CD14-positive monocyte (primary cell): ENCODE data around the gene SUN5. TPM values are rescaled to one million over a fixed set of nuclear protein-coding genes. Genes with fewer than 3 reads are reported as not detected.

ENCODE experiments used
- DNase-seq, 3 donors: peaks; one replicate each; pipeline ENCODE4 v3.0.0-alpha.2; 2011 to 2022
- H2AFZ ChIP-seq: 2 replicates; pipeline ENCODE4 v1.6.0; 2012; ENCODE audit warnings: mild to moderate bottlenecking, low read depth, low read length, inconsistent platforms; ENCODE audit not compliant: insufficient read depth, poor library complexity, severe bottlenecking
- H3K27ac ChIP-seq, 2 donors: 1 replicate in 1 of 2; 2 replicates in 1 of 2; pipeline ENCODE4 v1.5.1; 2012 to 2013; ENCODE audit warnings: low read length in 2 of 2, control low read depth in 1 of 2, inconsistent platforms in 1 of 2, low read depth in 1 of 2, mild to moderate bottlenecking in 1 of 2
- H3K27me3 ChIP-seq, 2 donors: one replicate each; pipeline versions ENCODE4 v1.6.0 to v1.6.1; 2011 to 2013; ENCODE audit warnings: low read length in 2 of 2; ENCODE audit not compliant: control insufficient read depth in 2 of 2, insufficient read depth in 2 of 2
- H3K36me3 ChIP-seq, 2 donors: replicated peaks in 1 of 2; 1 replicate in 1 of 2; 2 replicates in 1 of 2; pipeline versions ENCODE4 v1.5.1 to v1.6.1; 2012 to 2013; ENCODE audit warnings: low read length in 2 of 2, control low read depth in 1 of 2, inconsistent platforms in 1 of 2, mild to moderate bottlenecking in 1 of 2; ENCODE audit not compliant: insufficient read depth in 2 of 2, control insufficient read depth in 1 of 2
- H3K4me1 ChIP-seq, 2 donors: 1 replicate in 1 of 2; 2 replicates in 1 of 2; pipeline versions ENCODE4 v1.5.1 to v1.6.1; 2012 to 2013; ENCODE audit warnings: low read length in 2 of 2, control low read depth in 1 of 2, inconsistent platforms in 1 of 2, mild to moderate bottlenecking in 1 of 2, moderate library complexity in 1 of 2; ENCODE audit not compliant: insufficient read depth in 2 of 2, control insufficient read depth in 1 of 2
- H3K4me2 ChIP-seq: replicated peaks from 2 replicates; pipeline ENCODE3; 2012; ENCODE audit warnings: low read length, moderate library complexity, mild to moderate bottlenecking; ENCODE audit not compliant: poor library complexity, severe bottlenecking; ENCODE audit errors: extremely low read depth
- H3K4me3 ChIP-seq, 3 experiments: fragments of 200-600 bp in 1 of 3; sonication (generic) in 1 of 3; replicated peaks in 1 of 3; 1 replicate in 2 of 3; 2 replicates in 1 of 3; pipeline ENCODE4 v1.5.1; 2011 to 2013; ENCODE audit warnings: low read length in 3 of 3, mild to moderate bottlenecking in 3 of 3, control low read depth in 2 of 3, low read depth in 2 of 3, inconsistent platforms in 1 of 3, moderate library complexity in 1 of 3
- H3K79me2 ChIP-seq: 2 replicates; pipeline ENCODE4 v1.6.0; 2012; ENCODE audit warnings: mild to moderate bottlenecking, control low read depth, inconsistent platforms, low read length, moderate library complexity; ENCODE audit not compliant: insufficient read depth
- H3K9ac ChIP-seq: 2 replicates; pipeline ENCODE4 v1.6.0; 2017; ENCODE audit warnings: low read length, mild to moderate bottlenecking; ENCODE audit not compliant: insufficient read depth, poor library complexity, severe bottlenecking
- H3K9me3 ChIP-seq, 2 donors: replicated peaks in 1 of 2; 1 replicate in 1 of 2; 2 replicates in 1 of 2; pipeline versions ENCODE4 v1.5.1 to v1.6.1; 2012 to 2013; ENCODE audit warnings: low read length in 2 of 2, control low read depth in 1 of 2; ENCODE audit not compliant: control insufficient read depth in 1 of 2, insufficient read depth in 1 of 2
- H4K20me1 ChIP-seq: 2 replicates; pipeline ENCODE4 v1.6.0; 2012; ENCODE audit warnings: mild to moderate bottlenecking, low read length, control low read depth, moderate library complexity; ENCODE audit not compliant: insufficient read depth
- H3K27ac Mint-ChIP-seq, 7 donors: one replicate each; pipeline ENCODE4 v1.8.0; 2020; ENCODE audit warnings: mild to moderate bottlenecking in 7 of 7, mixed read lengths in 7 of 7, moderate library complexity in 6 of 7, inconsistent platforms in 2 of 7
- H3K27me3 Mint-ChIP-seq, 3 donors: one replicate each; pipeline ENCODE4 v1.8.0; 2021 to 2022; ENCODE audit warnings: low read depth in 3 of 3, mild to moderate bottlenecking in 3 of 3, mixed read lengths in 3 of 3, moderate library complexity in 3 of 3, inconsistent platforms in 1 of 3
- H3K36me3 Mint-ChIP-seq, 2 donors: one replicate each; pipeline ENCODE4 v1.8.0; 2020; ENCODE audit warnings: mixed read lengths in 2 of 2, inconsistent platforms in 1 of 2, mild to moderate bottlenecking in 1 of 2
- H3K4me1 Mint-ChIP-seq: one replicate; pipeline ENCODE4 v1.8.0; 2020; ENCODE audit warnings: mild to moderate bottlenecking, mixed read lengths
- H3K4me3 Mint-ChIP-seq, 2 donors: one replicate each; pipeline ENCODE4 v1.8.0; 2020; ENCODE audit warnings: mild to moderate bottlenecking in 2 of 2, mixed read lengths in 2 of 2, moderate library complexity in 1 of 2
- H3K9me3 Mint-ChIP-seq, 7 donors: one replicate each; pipeline ENCODE4 v1.8.0; 2020 to 2022; ENCODE audit warnings: mixed read lengths in 7 of 7, mild to moderate bottlenecking in 6 of 7, moderate library complexity in 6 of 7, inconsistent platforms in 2 of 7
- CTCF ChIP-seq: fragments of 200-600 bp; IDR thresholded peaks from one replicate; pipeline ENCODE4 v1.8.0; 2022; ENCODE audit warnings: antibody characterized with exemption, mild to moderate bottlenecking
- WGBS: methylation state at CpG from one replicate; pipeline ENCODE4 v1.1.5; 2013; ENCODE audit warnings: missing lambda C conversion rate; ENCODE audit not compliant: insufficient coverage; 5-methylcytosine and 5-hydroxymethylcytosine counted together
- intact Hi-C, 2 donors: fragments of 100-400 bp; cut with micrococcal nuclease; formaldehyde crosslinking; loops; one replicate each; pipeline versions ENCODE4 v1.15.0 to v1.15.1; 2023
- polyA plus RNA-seq, 3 donors: library from polyadenylated mRNA; depleted of rRNA in 1 of 3; unstranded in 2 of 3; stranded (reverse) in 1 of 3; fragments of 300-500 nt in 2 of 3; fragments of >200 nt in 1 of 3; fragmentation: Illumina TruSeq in 2 of 3; gene quantifications; 1 replicate in 2 of 3; 2 replicates in 1 of 3; pipeline ENCODE4 v1.2.3, GENCODE V29; 2012 to 2021

SUN5 gene
- polyA plus RNA-seq, 3 donors: not detected

GRCh38 chr20:32983459-32984112 lies 20.6 kb downstream of the SUN5 start:
- Mint-ChIP-seq H3K27me3 (peaks cover 0 to 3% (median 1%) of the 10 kb centered on the region in 3 donors), H3K27ac (peak overlapping the region in 1 of 7 donors; percentile 42), H3K4me3 (no peak overlapping the region), H3K4me1 (no peaks in the 10 kb centered on the region), H3K36me3 (no peaks in the 10 kb centered on the region), H3K9me3 (no peaks in the 10 kb centered on the region)
- no peak for DNase-seq
- TF ChIP-seq CTCF: no peak
- H3K9ac ChIP-seq: no peak overlapping the region
- H3K4me3 ChIP-seq: no peak overlapping the region
- H4K20me1 ChIP-seq: no peaks in the 10 kb centered on the region
- no peaks in the 10 kb centered on the region for H3K9me3 ChIP-seq
- no peaks in the 10 kb centered on the region for H3K36me3 ChIP-seq
- no peak overlapping the region for H3K27ac ChIP-seq
- no peak overlapping the region for H3K4me2 ChIP-seq
- H3K79me2 ChIP-seq: no peaks in the 10 kb centered on the region
- WGBS: 100% methylated on average over 3 of the region's 12 CpGs
- no peaks in the 10 kb centered on the region for H3K4me1 ChIP-seq
- intact Hi-C loops: no loop called here
- no peaks in the 10 kb centered on the region for H3K27me3 ChIP-seq
- H2AFZ ChIP-seq: no peak overlapping the region

GRCh38 chr20:32982617-32983458 lies 21.4 kb downstream of the SUN5 start:
- intact Hi-C loops: no loop called here
- no peak overlapping the region for H3K27ac Mint-ChIP-seq

More at GRCh38 chr20:32982617-32983458, 21.4 kb downstream of the SUN5 start:
- no peaks in the 10 kb centered on the region for H3K36me3 ChIP-seq
- no peak overlapping the region for H3K9ac ChIP-seq
- no peaks in the 10 kb centered on the region for H3K4me1 ChIP-seq
- TF ChIP-seq CTCF: no peak
- no peaks in the 10 kb centered on the region for H3K4me1 Mint-ChIP-seq
- DNase-seq: no peak
- no peak overlapping the region for H2AFZ ChIP-seq
- no peaks in the 10 kb centered on the region for H3K79me2 ChIP-seq
- no peaks in the 10 kb centered on the region for H3K9me3 Mint-ChIP-seq
- no peaks in the 10 kb centered on the region for H3K36me3 Mint-ChIP-seq
- H3K4me2 ChIP-seq: no peak overlapping the region
- no peaks in the 10 kb centered on the region for H3K9me3 ChIP-seq
- WGBS: 81% methylated on average over 9 of the region's 10 CpGs
- H3K4me3 ChIP-seq: no peak overlapping the region
- no peak overlapping the region for H3K27ac ChIP-seq
- H4K20me1 ChIP-seq: no peaks in the 10 kb centered on the region
- no peak overlapping the region for H3K4me3 Mint-ChIP-seq
- no peaks in the 10 kb centered on the region for H3K27me3 ChIP-seq
- H3K27me3 Mint-ChIP-seq: peaks cover 0 to 3% (median 1%) of the 10 kb centered on the region in 3 donors
